Rectal smooth muscle tissue (tissue), 1 donor: ENCODE data around the gene ACTR1B.
"Not testable (repeated sequence)": the region's sequence is repeated elsewhere in the genome, so short reads cannot be mapped to it uniquely, and the experiment has no call there.

Experiments
- H3K27ac ChIP-seq: one replicate; pipeline ENCODE4 v1.7.0; 2013; ENCODE audit warnings: low read depth, low read length, inconsistent platforms
- H3K27me3 ChIP-seq: one replicate; pipeline ENCODE4 v1.7.0; 2013; ENCODE audit warnings: low read length; ENCODE audit not compliant: control insufficient read depth, insufficient read depth
- H3K36me3 ChIP-seq: one replicate; pipeline ENCODE4 v1.7.0; 2013; ENCODE audit warnings: low read length; ENCODE audit not compliant: control insufficient read depth, insufficient read depth
- H3K4me1 ChIP-seq: one replicate; pipeline ENCODE4 v1.7.0; 2013; ENCODE audit warnings: low read length; ENCODE audit not compliant: control insufficient read depth, insufficient read depth
- H3K4me3 ChIP-seq: one replicate; pipeline ENCODE4 v1.7.0; 2013; ENCODE audit warnings: low read length
- H3K9ac ChIP-seq: one replicate; pipeline ENCODE4 v1.7.0; 2013; ENCODE audit warnings: low read length

The ACTR1B gene

DNA sequence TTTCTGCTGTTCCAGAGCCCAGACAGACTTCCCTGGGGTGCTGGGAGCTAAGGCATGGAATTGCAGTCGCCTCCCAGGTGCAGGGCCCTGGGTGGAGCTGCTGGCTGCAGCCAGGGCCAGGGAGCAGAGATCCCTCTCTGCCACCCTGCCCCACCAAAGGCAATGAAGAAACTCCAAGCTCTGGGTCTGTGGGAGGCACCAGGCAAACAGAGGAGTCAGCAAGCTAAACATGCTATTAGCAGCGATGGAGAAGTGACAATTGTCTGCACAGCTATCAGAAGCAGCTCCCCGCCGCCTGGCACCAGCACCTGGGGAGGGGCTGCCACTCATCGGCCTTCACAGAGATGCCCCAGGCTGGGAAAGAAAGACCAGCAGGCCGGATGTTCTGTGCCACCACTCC is 45.9 kb downstream of the ACTR1B start:
- Histone ChIP-seq H3K27ac (no peak overlapping the region), H3K4me3 (no peak overlapping the region), H3K9ac (no peak overlapping the region), H3K4me1 (no peaks in the 10 kb centered on the region), H3K27me3 (no peaks in the 10 kb centered on the region), H3K36me3 (no peaks in the 10 kb centered on the region)

DNA sequence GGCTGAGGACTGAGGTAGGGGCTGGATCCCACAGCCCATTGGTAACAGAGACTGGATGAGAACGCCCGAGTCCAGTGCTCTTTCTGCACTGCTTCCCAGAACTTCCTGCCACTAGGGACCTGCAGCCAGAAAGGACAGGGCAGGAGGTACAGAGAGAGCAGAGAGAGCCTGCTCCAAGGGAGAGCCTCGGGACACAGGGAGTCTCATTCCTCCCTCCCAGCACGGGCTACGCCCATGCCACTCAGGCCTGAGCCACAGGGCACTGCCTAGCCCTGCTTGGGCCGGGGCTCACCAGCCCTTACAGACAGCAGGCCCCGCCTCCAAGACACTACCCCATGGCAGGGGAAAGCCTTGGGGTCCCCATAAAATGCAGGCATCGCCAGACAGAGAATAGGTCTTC is 48.1 kb downstream of the ACTR1B start:
- H3K27ac ChIP-seq, H3K4me1 ChIP-seq, H3K36me3 ChIP-seq, H3K4me3 ChIP-seq, H3K27me3 ChIP-seq, H3K9ac ChIP-seq: not testable (repeated sequence)

GRCh38 chr2:97611895-97612294 is 51.9 kb downstream of the ACTR1B start:
- not testable (repeated sequence) for H3K4me3 ChIP-seq, H3K27me3 ChIP-seq, H3K36me3 ChIP-seq, H3K4me1 ChIP-seq, H3K27ac ChIP-seq, H3K9ac ChIP-seq

- H3K9ac ChIP-seq, H3K36me3 ChIP-seq, H3K27ac ChIP-seq, H3K4me3 ChIP-seq, H3K27me3 ChIP-seq, H3K4me1 ChIP-seq: not testable (repeated sequence)
These were observed 55.1 kb downstream of the ACTR1B start for GRCh38 chr2:97608745-97609144.
